HG02623 (cell line): ENCODE data around the gene DLGAP1.
"Not testable (repeated sequence)": the region's sequence is repeated elsewhere in the genome, so short reads cannot be mapped to it uniquely, and the experiment has no call there.

Experiments used
- ATAC-seq: cut with Tn5 transposase; IDR thresholded peaks from one replicate; pipeline ENCODE4 v1.9.1; 2021; ENCODE audit warnings: moderate library complexity; ENCODE audit not compliant: unreplicated experiment

Gene DLGAP1

GRCh38 chr18:3650521-3651042 is 804.5 kb downstream of the DLGAP1 start:
- ATAC-seq: not testable (repeated sequence)

- ATAC-seq: no peak
Measured at GRCh38 chr18:3649633-3650426, 805.3 kb downstream of the DLGAP1 start.

GRCh38 chr18:3649135-3649632 is 805.9 kb downstream of the DLGAP1 start:
- no peak for ATAC-seq

GRCh38 chr18:3648641-3649040 is 806.5 kb downstream of the DLGAP1 start:
- no peak for ATAC-seq

GRCh38 chr18:3648200-3648599 is 806.9 kb downstream of the DLGAP1 start:
- no peak for ATAC-seq

DNA sequence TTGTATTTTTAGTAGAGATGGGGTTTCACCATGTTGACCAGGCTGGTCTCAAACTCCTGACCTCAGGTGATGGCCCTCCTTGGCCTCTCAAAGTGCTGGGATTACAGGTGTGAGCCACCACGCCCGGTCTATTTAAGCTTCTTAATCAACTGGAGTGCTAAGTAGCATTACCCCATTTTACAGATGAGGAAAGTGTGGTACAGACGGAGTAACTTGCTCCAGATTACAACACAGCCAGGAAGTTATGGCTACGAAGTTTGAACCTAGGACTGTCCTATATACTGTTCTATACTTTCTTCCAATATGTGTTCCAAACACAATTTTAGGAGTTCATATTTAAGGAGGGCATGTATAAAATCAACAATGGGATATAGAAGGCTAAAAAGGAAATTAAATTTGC is 807.5 kb downstream of the DLGAP1 start:
- no peak for ATAC-seq

DNA sequence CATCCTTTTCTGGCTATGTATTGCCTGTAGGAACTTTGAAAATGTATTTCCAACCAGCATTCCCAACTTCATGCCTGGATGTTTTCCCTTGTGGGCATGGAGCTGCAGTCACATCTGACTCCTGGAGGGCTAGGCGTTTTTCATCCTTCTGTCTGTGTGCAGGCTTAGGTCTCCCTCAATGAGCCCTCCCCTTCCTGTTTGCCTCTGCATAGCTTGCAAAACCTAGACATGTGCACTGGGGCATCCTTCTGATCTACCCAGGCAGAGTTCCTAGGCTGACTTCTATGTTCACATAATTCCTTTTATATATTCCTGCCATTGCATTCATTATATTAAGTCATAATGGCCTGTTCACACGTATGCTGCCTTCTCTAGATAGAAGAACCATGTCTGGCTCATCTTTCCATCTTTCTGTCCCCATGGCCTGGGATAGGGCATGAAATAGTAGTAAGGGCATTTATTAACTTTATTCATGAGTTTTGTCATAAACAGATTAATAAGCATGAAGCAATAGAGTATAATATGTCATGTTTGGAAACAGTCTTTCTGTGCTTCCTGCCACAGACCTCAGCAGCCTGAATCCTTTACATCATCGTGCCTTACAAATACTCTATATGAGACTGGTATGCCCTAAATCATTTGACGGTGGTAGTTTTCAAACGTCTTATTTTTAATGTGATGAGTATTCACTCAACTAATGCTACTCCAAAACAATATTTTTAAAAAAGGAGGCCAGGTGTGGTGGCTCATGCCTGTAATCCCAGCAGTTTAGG is 809.5 kb downstream of the DLGAP1 start:
- ATAC-seq: no peak

DNA sequence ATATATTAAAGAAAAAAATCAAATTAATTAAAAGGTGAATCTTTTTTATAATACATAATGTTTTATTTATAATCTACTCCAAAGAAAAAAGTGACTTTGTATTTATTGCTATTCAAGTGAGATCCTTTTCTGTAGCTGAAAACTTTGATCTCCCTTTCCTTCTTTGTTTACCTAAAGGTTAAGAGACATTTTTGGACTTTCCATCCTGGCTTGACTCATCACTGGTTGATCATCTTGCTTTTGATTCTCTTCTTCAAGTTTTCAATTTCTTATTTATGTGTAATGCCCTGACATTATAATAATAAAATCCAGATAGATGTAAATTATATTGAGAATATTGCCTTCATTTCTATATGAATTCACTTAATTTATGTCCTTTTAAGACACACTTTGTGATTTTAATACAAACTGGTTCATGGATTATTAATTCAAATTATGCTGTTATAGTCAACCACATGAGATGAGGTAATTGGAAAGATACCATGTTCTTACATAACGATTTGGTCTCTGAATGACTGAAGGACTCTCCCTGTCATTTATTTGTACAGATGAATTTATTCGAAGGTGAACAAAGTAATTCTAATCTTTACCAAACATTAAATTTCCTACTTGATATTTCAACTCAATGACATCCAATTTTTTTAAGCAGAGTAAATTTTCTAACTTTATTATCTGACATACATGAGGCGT is 820.7 kb downstream of the DLGAP1 start:
- ATAC-seq: no peak

- no peak for ATAC-seq
Measured at GRCh38 chr18:3631887-3632286, 823.2 kb downstream of the DLGAP1 start.

DNA sequence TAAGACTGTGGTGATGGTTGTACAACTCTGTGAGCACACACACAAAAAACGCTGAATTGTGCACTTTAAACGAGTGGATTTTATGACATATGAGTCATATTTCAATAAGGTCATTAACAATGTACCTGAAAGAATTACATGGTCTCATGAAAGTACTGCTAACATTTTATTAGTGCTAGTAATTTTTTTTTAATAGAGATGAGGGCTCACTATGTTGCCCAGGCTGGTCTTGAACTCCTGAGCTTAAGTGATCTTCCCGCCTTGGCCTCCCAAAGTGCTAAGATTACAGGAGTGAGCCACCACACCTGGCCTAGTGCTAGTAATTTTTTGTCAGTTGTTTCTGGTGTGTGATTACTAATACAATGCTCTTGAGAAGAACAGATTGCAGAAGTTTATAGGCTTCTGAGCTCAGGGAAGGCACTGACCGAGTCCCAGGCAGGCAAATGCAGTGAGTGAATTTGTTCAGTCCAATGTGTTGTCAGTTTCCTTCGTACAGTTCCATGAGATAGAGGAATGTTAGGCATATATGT is 828.1 kb downstream of the DLGAP1 start:
- no peak for ATAC-seq

DNA sequence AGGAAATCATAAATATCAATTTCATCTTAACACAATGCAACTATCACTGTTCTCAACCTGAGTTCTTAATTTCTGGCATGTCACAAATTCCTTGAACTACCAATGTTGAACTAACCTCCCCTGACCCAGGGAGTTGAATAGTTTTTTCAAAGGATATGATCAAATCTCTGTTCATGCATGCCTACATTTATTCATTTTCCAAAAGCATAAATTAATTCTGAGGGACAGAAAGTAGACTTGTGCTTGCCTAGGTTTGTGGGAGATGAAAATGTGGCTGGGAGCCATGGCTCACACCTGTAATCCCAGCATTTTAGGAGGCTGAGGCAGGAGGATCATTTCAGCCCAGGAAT is 829.4 kb downstream of the DLGAP1 start:
- ATAC-seq: no peak

GRCh38 chr18:3624935-3625741 is 830.0 kb downstream of the DLGAP1 start:
- no peak for ATAC-seq

- no peak for ATAC-seq
Measured at GRCh38 chr18:3624546-3624934, 830.6 kb downstream of the DLGAP1 start.

GRCh38 chr18:3623769-3624545 is 831.1 kb downstream of the DLGAP1 start:
- ATAC-seq: no peak

- no peak for ATAC-seq
Measured at GRCh38 chr18:3620146-3621119, 834.7 kb downstream of the DLGAP1 start.

- ATAC-seq: no peak
Measured at GRCh38 chr18:3619746-3620145, 835.4 kb downstream of the DLGAP1 start.

DNA sequence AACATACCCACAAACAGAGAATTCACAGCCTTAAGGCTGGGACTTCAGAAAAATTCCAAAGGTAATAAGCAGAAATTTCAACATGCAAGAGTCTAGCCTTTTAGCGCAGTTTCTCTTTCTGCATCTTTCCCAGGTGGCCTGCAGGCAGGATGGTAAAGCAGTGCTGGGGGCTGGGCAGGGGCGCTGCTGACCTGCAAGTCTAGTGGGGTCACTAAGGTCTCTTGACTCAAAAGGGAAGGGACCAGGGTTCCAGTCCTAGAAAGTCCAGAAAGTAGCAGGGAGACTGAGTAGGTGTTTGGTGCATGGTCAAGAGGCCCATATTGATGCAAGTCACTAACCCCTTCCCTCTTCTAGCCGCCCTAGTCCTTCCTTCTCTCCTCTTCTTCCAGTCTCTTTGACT is 835.9 kb downstream of the DLGAP1 start:
- no peak for ATAC-seq

- no peak for ATAC-seq
Measured at GRCh38 chr18:3616744-3617143, 838.4 kb downstream of the DLGAP1 start.
